Peyer's patch (tissue), 4 donors: ENCODE measurements around the gene FAM210A.

ENCODE experiments used
- POLR2A ChIP-seq, 2 donors: fragments of 450-650 bp; IDR thresholded peaks; one replicate each; pipeline ENCODE4 v1.5.1; 2017; ENCODE audit warnings: antibody characterized with exemption in 2 of 2, mild to moderate bottlenecking in 2 of 2, moderate library complexity in 2 of 2
- TF ChIP-seq, protein P1 (sequence below), 6 experiments: fragments of 450-650 bp in 4 of 6; fragments of 200-600 bp in 2 of 6; sonication (generic) in 1 of 6; IDR thresholded peaks; one replicate each; pipeline ENCODE4 v1.5.1; 2017 to 2019; ENCODE audit warnings: antibody characterized with exemption in 6 of 6, mild to moderate bottlenecking in 3 of 6, moderate library complexity in 1 of 6

- TF ChIP-seq, protein P1, sequence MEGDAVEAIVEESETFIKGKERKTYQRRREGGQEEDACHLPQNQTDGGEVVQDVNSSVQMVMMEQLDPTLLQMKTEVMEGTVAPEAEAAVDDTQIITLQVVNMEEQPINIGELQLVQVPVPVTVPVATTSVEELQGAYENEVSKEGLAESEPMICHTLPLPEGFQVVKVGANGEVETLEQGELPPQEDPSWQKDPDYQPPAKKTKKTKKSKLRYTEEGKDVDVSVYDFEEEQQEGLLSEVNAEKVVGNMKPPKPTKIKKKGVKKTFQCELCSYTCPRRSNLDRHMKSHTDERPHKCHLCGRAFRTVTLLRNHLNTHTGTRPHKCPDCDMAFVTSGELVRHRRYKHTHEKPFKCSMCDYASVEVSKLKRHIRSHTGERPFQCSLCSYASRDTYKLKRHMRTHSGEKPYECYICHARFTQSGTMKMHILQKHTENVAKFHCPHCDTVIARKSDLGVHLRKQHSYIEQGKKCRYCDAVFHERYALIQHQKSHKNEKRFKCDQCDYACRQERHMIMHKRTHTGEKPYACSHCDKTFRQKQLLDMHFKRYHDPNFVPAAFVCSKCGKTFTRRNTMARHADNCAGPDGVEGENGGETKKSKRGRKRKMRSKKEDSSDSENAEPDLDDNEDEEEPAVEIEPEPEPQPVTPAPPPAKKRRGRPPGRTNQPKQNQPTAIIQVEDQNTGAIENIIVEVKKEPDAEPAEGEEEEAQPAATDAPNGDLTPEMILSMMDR (IDR thresholded peaks at IDR 0.05) = no peak
- TF ChIP-seq POLR2A (IDR thresholded peaks at IDR 0.05) = no peak
Measured at GRCh38 chr18:13658436-13659204, 67.7 kb downstream of the FAM210A start.
